AG08396 (cell line): Measurements from ENCODE around the gene ZNF630.
"Not testable (repeated sequence)": the region's sequence is repeated elsewhere in the genome, so short reads cannot be mapped to it uniquely, and the experiment has no call there.

Experiments used
- DNase-seq: peaks from one replicate; pipeline ENCODE4 v3.0.0; 2012; ENCODE audit warnings: low spot score, mixed read lengths

The ZNF630 gene

DNA sequence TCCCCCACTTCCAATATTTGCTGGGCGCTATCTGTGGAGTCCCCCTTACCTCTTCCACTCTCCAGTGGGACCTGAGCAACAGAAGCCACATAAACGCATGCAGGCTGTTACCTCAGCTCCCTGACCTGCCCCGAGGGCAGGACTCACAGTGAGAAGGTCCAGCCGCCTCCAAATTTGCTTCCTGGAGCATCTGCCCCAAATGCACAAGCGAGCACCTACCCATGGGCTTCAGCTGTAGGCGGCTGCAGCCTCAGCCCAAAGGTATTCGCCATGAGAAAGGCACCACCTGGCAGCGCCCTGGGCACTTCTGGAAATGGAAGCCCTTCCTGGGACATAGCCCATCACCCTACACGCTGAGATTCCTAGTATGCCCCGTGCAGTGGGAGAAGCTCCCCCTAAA lies 41.2 kb downstream of the ZNF630 start:
- DNase-seq, result no peak

- no peak for DNase-seq
These were observed 43.3 kb downstream of the ZNF630 start for GRCh38 chrX:48028091-48028490.

DNA sequence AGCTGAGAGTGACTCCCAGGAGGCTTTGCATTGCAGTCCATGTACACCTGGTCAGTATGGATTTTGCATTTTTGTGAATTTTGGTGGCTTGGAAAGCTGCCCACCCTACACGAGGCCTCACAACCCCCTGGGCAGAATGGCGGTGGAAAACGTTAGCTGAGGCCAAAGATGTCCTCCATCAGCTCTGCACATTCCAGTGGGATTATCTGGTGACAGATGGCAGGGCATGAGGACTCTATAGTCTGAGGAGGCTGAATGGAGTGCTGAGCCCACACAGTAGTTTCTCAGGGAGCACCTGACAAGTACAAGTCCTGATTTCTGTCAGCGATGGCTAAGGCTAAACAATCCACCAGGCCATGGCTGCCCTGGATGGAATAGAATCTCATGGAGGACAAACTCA lies 43.9 kb downstream of the ZNF630 start:
- not testable (repeated sequence) for DNase-seq

DNA sequence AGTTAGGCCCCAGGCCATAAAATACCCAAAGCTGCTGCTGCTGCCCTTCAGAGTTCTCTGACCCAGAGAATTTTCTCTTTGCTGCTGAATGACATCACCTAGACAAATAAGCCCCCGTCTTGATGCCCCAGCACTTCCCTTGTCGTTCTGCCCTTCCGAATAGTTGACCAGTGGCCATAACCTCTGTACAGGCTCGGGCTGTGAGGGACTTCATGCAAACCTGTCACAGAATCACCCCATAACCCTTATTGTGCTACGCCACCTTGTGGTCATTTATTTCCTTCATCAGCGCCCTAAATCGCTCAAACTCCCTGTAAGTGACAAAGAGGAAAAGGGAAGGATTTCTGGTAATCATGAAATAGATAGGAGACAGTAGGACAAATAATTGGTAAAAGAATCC lies 45.9 kb downstream of the ZNF630 start:
- DNase-seq, result peak; percentile 36

- DNase-seq, result no peak
These were observed 48.7 kb downstream of the ZNF630 start for GRCh38 chrX:48022738-48023137.

DNA sequence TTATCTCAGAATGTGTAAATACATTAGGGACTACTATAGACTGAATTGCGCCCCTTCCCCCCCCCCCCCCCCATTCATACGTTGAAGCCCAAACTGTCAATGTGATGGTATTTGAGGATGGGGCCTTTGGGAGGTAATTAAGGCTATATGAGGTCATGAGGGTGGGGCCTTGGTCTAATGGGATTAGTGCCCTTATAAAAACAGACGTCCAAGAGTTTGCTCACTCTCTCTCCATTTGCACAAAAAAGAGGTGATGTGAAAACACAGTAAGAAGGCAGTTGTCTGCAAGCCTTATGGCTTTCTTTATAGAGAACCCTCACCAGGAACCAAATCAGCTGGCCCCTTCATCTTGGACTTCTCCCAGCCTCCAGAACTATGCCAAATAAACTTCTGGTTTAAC lies 49.3 kb downstream of the ZNF630 start:
- no peak for DNase-seq

GRCh38 chrX:48021026-48021900 lies 50.2 kb downstream of the ZNF630 start:
- peak; percentile 66 for DNase-seq

DNA sequence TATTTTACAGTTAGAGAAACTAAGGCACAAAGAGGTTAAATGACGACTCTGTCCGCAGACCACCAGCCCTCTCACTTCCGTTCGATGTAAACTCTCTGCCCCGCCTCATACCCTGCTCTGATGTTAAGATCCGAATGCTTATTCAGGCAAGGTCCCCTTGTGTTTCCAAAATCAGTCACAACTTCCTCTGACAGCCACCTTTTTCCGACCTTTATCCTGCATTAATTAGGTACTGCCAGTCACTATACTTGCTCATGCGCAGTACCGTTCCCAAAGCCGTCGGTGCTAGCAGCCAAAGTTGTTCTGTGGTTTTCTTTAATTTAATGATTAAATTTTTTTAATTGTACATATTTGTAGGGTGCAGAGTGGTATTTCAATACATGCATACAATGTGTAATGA lies 51.0 kb downstream of the ZNF630 start:
- DNase-seq, result not testable (repeated sequence)

DNA sequence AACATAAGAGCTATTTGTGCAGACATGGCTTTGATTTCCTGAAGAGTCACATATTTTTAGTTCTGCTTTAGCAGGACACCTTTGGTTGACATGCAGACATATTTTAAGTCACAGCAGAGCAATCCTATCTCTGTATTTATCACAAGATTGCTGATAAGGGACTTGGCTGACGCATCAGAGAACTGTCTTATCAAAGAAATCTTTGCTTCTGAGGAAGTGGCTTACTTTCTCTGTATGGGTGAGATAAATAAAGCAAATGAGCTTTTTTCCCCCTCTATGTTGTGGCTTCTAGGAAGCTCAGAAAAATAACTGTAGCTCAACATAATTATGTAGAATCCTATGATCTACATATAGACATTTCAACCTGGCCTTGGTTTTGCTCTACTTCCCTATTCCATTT lies 51.5 kb downstream of the ZNF630 start:
- not testable (repeated sequence) for DNase-seq

- DNase-seq, result not testable (repeated sequence)
These were observed 54.7 kb downstream of the ZNF630 start for GRCh38 chrX:48016583-48017310.

DNA sequence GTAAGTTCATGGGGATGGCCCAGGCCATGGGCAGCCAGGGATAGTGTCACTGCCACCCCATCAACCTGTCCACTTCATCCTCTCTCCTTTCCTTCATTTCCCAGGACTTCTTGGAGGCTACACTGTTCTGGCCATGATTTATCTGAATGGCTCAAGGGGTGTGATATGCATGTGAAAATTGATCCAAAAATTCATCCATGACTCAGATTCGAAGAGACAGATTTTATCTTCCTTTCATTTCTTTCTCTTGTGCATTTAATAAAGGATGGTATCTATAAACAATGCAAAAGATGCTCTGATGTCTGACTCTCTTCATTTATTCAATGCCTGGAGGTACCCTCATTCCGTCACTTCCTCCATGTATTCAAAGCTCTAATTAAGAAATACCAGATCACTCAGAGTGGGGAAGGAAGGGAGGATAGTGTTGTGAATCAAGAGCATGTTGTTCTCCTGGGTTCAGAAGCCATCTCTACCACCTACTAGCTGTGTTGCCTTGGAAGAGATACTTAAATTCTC lies 61.9 kb downstream of the ZNF630 start:
- not testable (repeated sequence) for DNase-seq
